Measurements from ENCODE around the gene EZH1.

The EZH1 gene

DNA sequence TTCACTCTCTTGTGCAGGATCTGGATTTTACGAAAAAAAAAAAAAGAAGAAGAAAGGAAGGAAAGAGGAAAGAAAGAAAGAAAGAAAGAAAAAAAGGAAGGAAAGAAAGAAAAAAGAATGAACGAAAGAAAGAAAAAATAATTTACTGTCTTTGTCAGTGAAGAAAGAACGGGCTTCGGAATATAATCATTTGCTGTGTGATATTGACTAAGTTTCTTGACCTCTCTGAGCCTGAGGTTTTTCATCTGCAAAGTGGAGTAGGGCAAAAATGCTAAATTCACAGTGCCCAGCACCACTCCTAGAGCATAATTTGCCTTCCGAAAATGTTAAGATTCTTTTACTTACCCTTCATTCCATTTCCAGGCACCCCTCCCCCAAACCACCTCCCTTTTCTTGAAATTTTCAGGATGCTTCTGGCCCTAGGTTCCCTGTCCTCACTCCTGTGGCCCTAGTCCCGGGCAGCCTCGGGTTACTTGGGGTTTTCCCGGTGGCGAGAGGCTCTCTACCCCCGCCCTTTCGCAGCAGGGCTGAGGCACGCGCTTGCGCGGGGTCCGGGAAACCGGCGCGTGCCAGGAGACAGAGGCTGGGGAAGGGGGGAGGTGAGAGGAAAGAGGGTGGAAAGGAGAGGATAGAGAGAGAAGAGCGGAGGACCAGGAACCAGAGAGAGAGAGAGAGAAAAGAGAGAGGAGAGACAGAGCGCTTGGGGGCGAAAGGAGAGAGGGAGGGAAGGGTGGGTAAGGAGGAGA, 62.7 kb downstream of the EZH1 start, which contains the start of gene CNTNAP1:
TSS of gene CNTNAP1 (plus strand) at position 556 of the 746 bp plus-strand sequence. CDS start 299 bp downstream, outside the sequence.
- DNase-seq: no peak

DNA sequence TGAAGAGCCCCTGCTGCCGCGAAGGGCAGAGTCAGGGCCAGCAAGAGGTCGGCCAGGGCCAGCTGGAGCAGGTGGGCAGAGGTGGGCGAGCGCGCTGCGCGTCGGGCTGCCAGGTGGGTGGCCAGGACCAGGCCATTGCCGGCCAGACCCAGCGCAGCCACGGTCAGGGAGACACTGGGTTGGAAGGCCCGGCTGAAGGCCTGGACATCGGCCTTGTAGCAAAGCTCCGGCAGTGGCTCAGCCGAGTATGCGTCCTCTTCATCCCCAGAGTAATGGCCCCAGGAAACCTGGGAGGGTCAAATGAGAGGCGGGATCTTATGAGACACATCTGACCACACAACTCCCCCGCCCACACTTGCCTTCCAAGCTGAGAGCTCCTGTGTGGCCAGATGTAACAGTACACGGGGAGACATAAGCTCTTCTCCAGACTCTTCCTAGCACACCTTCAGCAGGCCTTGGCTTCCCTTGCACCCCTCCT, 64.5 kb downstream of the EZH1 start:
- no peak for DNase-seq

DNA sequence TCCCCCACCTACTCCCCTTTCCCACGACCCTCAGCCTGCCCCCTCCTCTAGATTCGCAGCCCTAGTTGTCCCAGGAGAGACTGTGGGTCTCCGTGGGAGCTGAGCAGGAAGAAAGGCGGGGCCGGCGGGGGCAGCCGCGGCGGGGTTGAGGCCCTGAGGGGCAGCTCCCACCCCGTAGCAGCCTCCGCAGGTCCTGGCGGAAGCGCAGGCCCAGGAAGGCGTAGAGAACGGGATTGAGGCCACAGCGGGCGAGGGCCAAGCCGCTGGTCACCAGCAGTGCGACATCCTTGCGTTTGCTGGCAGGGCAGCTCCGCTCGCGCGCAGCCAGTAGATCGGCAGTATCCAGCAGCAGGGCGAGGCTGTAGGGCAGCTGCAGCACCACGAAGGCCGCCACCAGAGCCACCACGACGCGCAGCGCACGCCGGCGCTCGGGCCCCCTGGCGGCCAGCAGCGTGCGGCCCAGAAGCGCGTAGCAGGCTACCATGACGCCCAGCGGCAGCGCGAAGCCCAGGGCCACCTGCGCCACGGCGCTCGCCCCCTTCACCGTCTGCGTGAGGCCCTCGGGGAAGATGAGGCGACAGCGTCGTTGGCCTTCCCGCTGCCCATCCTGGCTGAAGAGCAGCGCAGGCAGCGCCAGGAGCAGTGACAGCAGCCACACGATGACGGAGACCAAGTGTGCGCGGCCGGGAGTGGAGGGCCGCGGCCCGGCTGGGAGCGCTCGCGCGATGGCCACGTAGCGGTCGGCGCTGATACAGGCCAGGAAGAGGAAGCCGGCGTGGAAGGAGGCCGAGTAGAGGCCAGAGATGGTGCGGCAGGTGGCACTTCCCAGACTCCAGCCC, 65.1 kb downstream of the EZH1 start:
- DNase-seq: peak; percentile 81

DNA sequence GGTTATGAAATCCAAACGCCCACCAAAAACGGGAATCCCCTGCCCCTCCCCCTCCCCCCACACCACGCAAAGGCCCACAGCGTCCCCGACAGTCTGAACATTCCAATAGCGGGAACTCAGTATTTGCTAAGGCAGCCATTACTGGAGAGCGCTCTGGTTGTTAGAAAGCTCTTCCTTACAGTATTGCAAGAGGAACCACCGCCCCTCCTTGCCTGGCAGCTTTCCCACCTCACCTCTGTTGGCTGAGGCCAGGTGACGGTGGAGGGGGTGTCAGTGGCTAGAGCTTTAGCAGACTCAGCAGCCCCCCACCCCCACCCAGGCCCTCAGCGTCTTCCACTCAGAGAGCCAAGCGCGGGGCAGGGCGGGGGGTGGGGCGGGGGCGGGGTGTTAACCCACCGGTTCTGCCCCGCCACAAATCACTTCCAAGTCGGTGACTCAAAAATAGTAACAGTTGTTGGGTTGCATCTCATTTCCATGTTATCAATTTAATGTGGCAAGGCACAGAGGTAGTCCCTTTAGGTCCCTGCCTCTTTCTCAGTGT, 65.8 kb downstream of the EZH1 start:
- DNase-seq: peak; percentile 54

DNA sequence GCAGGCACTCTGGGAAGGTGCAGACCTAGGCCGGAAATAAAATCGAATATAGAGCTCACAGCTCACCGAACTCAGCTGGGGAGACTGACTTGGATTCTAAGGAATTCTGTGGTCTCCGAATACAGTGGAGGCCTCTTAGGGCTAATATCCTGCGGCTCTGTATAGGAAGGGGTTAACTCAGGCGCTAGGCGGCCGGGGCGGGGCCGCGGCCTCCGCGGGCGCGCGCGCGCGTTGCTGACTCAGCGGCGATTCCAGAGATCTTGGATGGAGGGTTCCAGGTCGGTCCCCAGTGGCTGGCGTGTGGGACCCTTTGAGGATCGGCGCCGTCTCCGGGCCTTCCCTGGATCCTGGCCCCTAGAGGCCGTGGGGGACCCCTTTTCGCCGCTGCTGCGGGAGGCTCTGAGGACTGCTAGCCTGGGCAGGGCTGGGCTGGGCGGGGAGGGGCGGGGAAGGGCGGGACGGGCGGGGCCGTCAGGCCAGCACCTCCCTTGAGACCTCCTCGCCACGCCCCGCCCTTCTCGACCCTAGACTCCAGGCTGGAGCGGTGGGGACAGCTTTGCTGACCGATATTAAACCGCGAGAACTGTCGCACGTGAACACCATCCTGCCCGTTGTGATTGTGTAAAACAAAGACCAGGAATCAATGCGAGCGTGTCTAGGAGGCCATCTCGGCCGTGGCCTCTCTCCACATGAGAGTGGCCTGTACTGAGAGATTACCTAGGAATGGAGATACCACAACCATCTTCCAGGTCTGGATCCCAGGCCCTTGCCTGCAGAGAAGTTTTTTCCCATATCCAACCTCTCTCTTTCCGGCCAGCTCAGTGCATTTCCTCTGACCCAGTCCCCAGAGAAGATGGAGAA, 66.7 kb downstream of the EZH1 start:
- peak; percentile 81 for DNase-seq

DNA sequence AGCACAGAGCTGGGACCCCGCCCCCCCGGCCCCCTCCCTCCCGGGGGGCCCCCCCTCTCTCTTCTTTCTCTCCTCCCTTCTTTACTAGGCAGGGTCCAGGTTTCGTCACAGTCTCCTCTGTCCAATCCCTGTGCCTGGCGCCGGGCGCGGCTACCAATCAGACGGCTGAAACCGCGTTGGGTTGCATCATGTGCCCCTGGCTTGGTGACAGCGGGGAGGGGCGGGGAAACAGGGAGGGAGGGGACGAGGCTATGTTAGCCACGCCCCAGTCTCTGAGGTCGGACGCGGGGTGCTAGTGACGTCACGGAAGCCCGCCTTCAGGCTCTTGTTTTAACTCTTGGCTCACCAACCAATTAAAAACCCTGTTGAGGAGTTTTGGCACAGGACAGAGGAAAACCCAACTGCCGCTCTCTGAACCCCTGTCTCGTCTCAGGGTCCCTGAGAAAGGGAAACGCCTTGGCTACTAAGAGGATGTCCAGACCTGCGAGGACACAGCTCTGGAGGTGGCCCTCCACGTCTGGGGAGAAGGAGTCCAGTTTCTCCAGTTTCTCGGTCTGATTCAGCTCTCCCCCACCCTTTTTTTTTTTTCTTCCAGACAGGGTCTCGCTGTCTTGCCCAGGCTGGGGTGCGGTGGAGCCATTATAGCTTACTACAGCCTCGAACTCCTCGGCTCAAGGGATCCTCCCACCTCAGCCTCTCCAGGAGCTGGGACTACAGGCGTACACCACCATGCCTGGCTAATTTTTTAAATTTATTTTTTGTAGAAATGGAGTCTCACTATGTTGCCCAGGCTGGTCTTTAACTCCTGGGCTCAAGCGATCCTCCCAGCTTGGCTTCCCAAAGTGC, 67.6 kb downstream of the EZH1 start:
- DNase-seq: peak; percentile 98

DNA sequence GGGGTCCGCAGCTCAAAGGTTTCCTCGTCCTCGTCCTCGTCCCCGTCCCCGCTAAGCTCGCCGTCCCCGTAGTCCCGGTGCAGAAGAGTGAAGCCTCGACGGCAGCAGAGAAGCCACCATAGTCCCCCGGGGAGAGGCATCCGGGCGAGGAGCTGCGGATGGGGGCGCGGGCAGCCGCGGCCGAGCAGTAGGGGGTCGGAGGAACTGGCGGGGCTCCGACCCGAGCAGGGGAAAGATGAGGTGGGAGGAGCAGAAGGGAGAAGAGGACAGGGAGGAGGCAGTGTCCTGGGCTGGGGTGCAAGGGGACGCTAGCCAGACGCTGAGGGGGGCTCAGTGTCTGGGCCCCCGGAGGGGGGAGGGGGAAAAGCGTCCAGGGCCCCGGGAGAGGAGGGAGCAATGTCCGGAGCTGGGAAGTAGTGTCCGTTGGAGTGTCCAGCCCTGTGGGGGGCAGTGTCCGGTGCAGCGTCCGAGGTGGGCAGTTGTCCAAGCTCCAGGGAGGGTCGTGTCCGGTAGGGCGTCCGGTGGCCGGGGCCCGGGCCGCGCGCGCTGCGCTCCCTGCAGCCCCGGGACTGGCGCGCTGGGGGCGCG, 68.3 kb downstream of the EZH1 start, which contains the start of gene PLEKHH3:
TSS of gene PLEKHH3 (minus strand) at position 571 of the 588 bp plus-strand sequence. CDS start at position 140, 431 bp downstream.
- DNase-seq: peak; percentile 27

DNA sequence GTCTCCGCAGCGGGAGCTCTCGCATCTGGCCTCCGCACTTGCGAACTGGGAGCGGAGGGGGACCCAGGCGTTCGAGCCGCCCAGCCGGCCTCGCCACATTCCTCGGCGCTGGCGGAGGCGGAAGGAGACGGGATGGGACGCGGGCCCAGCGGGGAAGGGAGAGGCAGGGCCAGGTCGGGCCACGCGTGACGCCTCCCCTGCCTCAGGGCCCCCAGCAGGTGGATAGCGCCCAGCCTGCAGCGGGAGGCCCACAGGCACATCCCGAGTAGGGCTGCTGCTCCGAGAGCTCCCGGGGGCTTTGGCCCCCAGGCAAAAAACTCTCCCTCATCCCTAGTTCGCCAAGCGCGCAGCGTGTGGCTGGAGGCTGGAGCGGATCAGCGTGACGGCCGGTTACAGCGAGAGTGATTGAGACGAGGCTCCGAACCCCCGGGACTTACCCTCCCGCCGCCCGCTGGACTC, 68.8 kb downstream of the EZH1 start:
- no peak for DNase-seq

DNA sequence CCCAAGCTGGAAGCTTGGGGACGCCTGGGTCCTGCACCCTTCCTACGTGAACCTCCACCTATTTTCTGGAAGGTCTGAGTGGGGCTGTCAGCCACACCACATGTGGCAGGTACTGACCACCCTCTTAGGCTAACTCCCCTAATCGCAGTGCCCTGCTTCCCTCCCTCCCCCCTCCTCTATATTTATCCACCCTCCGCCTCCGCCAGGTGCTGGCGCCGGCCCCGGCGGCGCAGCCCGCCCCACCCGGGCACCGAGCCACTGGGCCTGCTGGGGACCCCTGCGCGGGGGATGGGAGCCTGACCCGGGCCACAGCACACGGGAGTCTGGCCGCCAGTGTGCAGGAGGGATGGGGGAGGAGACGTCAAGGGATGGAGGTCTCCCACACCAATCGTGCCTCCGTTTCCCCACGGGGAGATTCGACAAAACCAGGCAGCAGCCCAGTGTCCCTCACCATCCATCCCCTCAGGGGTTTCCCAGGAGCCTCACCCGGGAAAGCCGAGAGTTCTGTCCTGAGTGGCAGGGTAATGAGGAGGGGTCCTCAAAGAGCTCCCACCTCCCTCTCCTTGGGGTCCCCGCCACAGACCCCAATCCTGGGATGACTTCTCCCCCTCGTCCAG, 69.4 kb downstream of the EZH1 start:
- DNase-seq: no peak

DNA sequence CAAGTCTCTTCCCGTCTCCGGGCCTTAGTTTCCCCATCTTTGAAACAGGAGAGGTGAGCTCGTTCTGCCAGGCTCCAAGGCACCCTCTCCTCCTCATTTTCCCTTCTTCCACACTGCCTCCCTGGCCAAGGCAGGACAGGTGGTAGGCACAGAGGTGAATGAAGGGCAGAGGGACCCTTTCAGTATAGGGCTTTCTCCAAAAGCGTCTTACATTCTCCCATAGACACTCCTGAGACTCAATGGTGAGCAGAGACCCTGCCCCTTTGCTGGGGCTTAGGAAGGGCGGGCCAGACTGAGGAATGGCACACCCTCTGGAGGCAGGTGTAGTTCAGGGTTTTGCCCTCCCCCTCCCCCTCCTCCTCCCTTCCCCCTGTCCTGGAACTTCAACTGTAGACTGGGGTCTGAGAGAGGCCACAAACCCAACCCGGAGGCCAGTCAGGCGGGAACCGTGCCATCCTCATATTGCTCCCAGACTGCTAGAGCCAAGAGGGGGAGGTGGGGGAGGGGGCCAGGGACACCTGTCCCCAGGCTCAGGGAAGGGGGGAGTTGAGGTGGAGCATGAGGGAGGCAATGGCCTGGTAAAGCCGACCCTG, 70.0 kb downstream of the EZH1 start:
- no peak for DNase-seq

DNA sequence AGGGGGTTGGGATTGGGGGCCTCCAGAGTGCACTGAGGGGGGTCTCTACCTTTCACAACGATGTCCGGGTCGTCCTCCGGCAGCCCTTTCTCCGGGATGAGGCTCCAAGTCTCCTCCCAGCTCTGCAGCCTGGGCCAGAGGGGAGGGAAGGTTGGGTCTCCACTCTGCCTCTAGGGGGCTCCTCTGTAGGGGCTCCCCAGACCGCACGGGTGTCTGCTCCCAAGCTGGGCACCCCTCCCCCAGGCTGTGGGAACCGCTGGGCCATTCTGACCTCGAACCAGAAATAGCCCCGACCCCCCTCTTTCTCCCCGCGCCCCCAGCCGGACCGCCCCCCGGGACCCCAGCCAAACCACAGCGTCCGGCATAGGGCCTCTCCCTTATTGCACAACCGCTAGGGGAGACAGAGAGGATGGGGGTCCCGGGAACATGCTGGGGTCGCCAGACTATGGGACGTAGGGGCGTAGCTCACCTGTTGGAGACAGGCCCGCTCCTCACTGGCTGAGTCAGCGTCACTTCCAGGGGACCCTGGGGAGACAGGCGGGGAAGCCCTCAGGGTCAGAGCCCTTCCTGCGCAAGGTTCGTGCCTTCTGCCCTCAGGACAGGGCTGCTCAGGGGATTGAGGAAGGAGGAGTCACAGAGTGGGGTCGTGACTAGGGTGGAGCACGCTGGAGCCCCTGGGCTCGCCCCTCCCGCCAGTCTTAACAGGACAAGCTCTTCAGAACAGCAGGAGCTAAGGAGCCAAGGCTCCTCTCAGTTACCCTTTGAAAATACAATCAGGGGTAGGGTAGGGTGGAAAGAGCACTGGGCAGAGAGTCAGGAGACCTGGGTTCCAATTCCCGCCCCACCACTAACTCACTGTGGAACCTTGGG, 70.7 kb downstream of the EZH1 start:
- peak; percentile 47 for DNase-seq

DNA sequence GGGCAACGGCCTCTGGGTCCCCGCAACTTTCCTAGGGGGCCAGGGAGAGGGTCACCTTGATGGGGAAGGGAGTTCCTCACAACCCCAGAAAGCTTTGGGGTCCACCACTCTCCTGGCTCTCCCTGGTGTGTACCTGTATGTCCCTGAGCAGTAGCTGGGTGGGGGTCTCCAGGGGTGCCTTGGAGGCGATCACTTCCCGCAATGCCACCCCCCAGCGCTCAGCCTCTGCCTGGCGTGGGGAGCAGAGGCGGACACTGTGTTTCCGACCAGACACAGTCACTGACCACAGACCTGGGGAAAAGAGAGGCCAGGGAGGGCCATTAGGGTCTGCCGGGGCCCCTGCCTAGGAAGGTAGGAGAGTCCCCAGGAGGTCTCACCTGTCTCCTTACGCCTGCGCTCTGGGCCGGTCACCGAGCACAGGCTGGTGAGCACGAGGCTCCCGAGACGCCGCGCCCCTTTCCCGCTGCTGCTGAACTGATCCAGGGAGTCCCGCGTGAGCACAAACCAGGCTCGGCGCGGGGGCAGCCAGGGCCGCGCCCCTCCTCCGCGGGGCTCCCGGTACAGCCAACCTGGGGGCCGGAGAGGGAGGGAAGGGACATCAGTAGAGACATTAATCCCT, 71.5 kb downstream of the EZH1 start:
- DNase-seq: no peak

DNA sequence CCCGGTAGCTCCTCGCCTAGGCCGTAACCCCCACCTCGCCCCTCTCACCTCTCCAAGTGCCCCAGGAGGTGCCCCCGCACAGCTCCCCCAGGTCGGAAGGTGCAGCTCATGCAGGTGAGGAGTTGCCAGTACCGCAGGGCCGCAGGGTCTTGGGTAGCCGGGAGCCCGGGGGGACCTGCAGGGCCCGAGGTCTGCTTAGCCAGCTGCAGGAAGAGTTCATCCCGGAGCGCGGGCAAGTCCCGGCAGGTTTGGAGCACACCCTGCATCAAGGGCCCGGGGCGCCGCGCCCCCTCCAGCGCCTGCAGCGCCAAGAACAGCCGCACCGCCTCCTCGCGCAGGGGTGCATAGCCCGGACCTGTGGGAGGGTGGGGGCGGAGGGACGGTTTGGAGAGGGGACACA, 72.8 kb downstream of the EZH1 start:
- no peak for DNase-seq

DNA sequence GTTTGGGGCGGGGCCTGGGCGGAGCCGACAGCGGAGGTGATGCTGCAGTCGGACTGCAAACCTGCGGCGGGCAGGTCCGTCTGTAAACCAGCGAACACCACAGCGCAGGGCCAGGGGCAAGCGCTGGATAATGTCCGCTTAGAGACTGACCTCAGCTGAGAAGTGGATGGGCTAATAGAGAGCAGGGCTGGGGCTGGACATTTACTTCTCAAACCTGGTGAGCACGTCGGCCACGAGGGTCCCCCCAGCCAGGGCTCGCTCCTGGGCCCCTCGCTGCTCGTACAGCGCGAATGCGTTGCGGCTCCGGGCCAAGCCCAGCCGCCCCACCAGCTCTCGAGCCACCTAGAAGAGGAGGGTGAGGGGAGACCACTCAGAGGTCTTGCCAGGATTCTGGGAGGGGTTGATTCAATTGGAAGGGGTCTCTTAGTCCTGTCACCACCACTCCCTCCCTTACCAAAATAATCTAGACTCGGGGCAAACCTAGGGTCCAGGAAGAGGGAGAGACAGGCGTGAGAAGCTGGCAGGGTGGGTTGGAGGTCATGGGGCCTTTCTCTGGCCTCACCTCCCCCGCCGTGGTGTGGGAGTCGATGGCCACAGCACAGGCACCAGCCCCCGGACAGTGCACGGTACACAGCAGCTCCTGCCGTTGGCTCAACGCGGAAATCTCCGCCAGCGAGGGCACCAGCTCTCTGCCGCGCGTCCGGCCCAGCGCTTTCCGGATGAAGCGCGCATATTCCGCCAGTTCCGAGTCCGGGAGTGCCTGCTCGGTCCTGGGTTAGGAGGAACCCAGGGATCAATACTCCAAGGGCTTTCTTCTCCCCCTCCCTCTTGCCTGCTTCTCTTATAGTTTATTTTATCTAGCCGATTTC, 73.8 kb downstream of the EZH1 start:
- peak; percentile 56 for DNase-seq

DNA sequence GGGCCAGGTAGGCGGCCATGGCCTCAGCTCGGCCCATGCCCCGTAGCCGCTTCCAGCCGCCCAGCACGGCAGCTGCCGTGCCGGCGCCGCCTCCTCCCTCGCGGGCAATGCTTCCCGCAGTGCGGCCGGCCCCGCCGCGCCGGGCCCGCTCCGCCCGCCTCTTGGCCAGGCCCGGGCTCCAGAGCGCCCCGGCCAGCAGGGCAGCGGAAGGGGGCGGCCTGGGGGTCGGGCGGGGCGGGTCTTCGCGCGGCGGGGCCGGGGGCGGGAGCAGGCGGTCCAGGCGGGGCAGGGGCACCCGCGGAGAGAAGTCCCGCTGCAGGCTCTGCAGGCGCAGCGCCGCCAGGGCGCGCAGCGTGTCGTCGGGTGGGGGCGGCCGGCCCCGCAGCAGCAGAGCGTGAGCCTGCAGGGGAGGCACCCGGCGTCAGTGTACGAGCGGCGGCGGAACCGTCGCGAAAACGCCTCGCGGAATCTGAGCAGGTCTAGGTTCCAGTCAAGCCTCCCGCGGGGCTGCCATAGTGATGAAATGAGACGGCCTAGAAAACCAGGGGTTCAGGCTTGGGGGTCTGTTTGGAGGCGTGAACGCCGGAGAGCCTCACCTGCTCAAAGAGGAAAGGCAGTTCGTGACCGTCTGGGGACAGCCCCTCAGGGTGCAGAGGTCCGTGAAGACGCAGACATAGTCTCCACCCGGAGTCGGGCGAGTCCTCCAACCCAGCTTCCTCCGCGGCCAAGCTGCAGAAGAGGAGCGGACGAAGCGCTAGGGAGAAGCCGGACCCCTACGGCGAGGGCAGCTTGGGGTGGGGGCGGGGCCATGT, 74.7 kb downstream of the EZH1 start:
- DNase-seq: peak; percentile 60

DNA sequence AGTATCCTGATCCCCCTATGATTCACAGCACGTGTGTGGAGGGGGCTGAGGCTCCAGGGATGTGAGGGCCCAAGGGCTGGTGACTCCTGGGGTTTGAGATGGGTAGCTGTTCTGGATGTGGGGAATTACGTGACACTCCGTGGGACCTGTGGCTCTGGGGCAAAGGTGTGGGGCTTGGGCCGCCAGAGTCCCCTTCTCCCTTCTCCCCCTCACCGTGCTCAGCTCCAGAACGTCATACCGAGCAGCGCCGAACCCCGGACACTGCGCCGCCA, 75.2 kb downstream of the EZH1 start:
- DNase-seq: no peak
